PC-9 (cell line): ENCODE data around the gene SLC5A12. TPM values are rescaled to one million over a fixed set of nuclear protein-coding genes. Genes with fewer than 3 reads are reported as not detected.

Experiments used
- BruUV-seq: library from RNA; stranded (reverse); fragments of 400-500 nt; replicated peaks from 2 replicates; lab custom pipeline; 2021; lab: Mats Ljungman, UMichigan
- CTCF ChIA-PET: fragments of 300-600 bp; sonication (Branson Sonifier 250); formaldehyde crosslinking; loops from one replicate; lab custom pipeline; 2022; ENCODE audit warnings: antibody characterized with exemption; lab: Charles Lee
- POLR2A ChIA-PET: fragments of 300-600 bp; sonication (Branson Sonifier 250); formaldehyde crosslinking; loops from one replicate; lab custom pipeline; 2022; ENCODE audit warnings: antibody characterized with exemption; ENCODE audit not compliant: unreplicated experiment; lab: Charles Lee
- DNase-seq, 2 experiments: peaks; one replicate each; pipeline versions ENCODE4 v3.0.0 to v3.0.0-alpha.2; 2015 to 2022; ENCODE audit warnings: mixed read lengths in 1 of 2
- H2AFZ ChIP-seq: fragments of 200-600 bp; sonication (generic); 2 replicates; pipeline ENCODE4 v1.8.1; 2017; ENCODE audit warnings: antibody characterized with exemption
- H3F3A ChIP-seq: fragments of 200-600 bp; sonication (generic); 2 replicates; pipeline ENCODE4 v1.8.1; 2017; ENCODE audit warnings: antibody characterized with exemption, mild to moderate bottlenecking, low read depth; ENCODE audit not compliant: insufficient read depth
- H3K27ac ChIP-seq: fragments of 200-600 bp; sonication (generic); 2 replicates; pipeline ENCODE4 v1.6.1; 2016; ENCODE audit warnings: mixed run types
- H3K27me3 ChIP-seq: fragments of 200-600 bp; sonication (generic); 2 replicates; pipeline ENCODE4 v1.6.1; 2016; ENCODE audit warnings: low read depth, mixed run types; ENCODE audit not compliant: insufficient read depth
- H3K36me3 ChIP-seq: fragments of 200-600 bp; sonication (generic); 2 replicates; pipeline ENCODE4 v1.6.1; 2016; ENCODE audit warnings: low read depth, mixed run types
- H3K4me1 ChIP-seq: fragments of 200-600 bp; sonication (generic); replicated peaks from 2 replicates; pipeline ENCODE4 v1.6.1; 2016; ENCODE audit warnings: mixed run types; ENCODE audit not compliant: insufficient read depth
- H3K4me2 ChIP-seq: fragments of 200-600 bp; sonication (generic); 2 replicates; pipeline ENCODE4 v1.6.1; 2017; ENCODE audit warnings: mixed run types
- H3K4me3 ChIP-seq: fragments of 200-600 bp; sonication (generic); 2 replicates; pipeline ENCODE4 v1.6.1; 2016; ENCODE audit warnings: mixed run types
- H3K79me2 ChIP-seq: fragments of 200-600 bp; sonication (generic); 2 replicates; pipeline ENCODE4 v1.6.1; 2017; ENCODE audit warnings: low read depth, mixed run types
- H3K9me2 ChIP-seq: fragments of 200-600 bp; sonication (generic); 2 replicates; pipeline ENCODE4 v1.8.1; 2017; ENCODE audit warnings: mild to moderate bottlenecking; ENCODE audit not compliant: insufficient read depth
- H3K9me3 ChIP-seq: fragments of 200-600 bp; sonication (generic); 2 replicates; pipeline ENCODE4 v1.8.1; 2016; ENCODE audit warnings: low read depth; ENCODE audit not compliant: insufficient read depth
- H4K20me1 ChIP-seq: fragments of 200-600 bp; sonication (generic); 2 replicates; pipeline ENCODE4 v1.8.1; 2017; ENCODE audit not compliant: insufficient read depth
- CTCF ChIP-seq: fragments of 200-600 bp; sonication (generic); conservative IDR thresholded peaks from 2 replicates; pipeline ENCODE4 v1.6.1; 2017; ENCODE audit warnings: mixed run types, antibody characterized with exemption, mild to moderate bottlenecking, moderate library complexity
- EZH2 ChIP-seq: fragments of 200-600 bp; sonication (generic); IDR thresholded peaks from 2 replicates; pipeline ENCODE4 v1.8.0; 2017; ENCODE audit warnings: antibody characterized with exemption, low read depth
- intact Hi-C: fragments of 100-400 bp; cut with micrococcal nuclease; formaldehyde crosslinking; loops from one replicate; pipeline ENCODE4 v1.10.0; 2022; ENCODE audit not compliant: unreplicated experiment
- total RNA-seq: library from RNA; stranded (reverse); gene quantifications from 2 replicates; pipeline ENCODE4 v1.2.3, GENCODE V29; 2021

SLC5A12 gene
- total RNA-seq, 1 experiment from 2014 or later = not detected

- TF ChIP-seq CTCF (no peak), EZH2 (no peak)
- Histone ChIP-seq H3K79me2 (no peaks in the 10 kb centered on the region), H3F3A (no peaks in the 10 kb centered on the region), H3K4me1 (no peaks in the 10 kb centered on the region), H4K20me1 (no peaks in the 10 kb centered on the region), H3K9me2 (no peaks in the 10 kb centered on the region), H3K9me3 (no peaks in the 10 kb centered on the region), H3K27me3 (no peaks in the 10 kb centered on the region), H2AFZ (no peak overlapping the region), H3K4me3 (no peak overlapping the region), H3K36me3 (no peaks in the 10 kb centered on the region), H3K27ac (no peak overlapping the region), H3K4me2 (no peak overlapping the region)
- CTCF ChIA-PET = no interaction called here
- no peak for DNase-seq
- intact Hi-C loops = no loop called here
- no TSS peak for BruUV-seq
- POLR2A ChIA-PET = no interaction called here
Observed at GRCh38 chr11:26675233-26675928, 46.5 kb downstream of the SLC5A12 start.

- ChIA-PET CTCF (no interaction called here), POLR2A (no interaction called here)
- Histone ChIP-seq H3K27ac (no peak overlapping the region), H3K4me3 (no peak overlapping the region), H3K4me2 (no peak overlapping the region), H3K27me3 (no peaks in the 10 kb centered on the region), H3F3A (no peaks in the 10 kb centered on the region), H3K9me2 (no peaks in the 10 kb centered on the region), H3K36me3 (no peaks in the 10 kb centered on the region), H3K9me3 (no peaks in the 10 kb centered on the region), H4K20me1 (no peaks in the 10 kb centered on the region), H2AFZ (no peak overlapping the region), H3K79me2 (no peaks in the 10 kb centered on the region), H3K4me1 (no peaks in the 10 kb centered on the region)
- intact Hi-C loops = no loop called here
- BruUV-seq = no TSS peak
- no peak for DNase-seq
- TF ChIP-seq CTCF (no peak), EZH2 (no peak)
Observed at GRCh38 chr11:26665946-26666345, 55.9 kb downstream of the SLC5A12 start.

- BruUV-seq = no TSS peak
- H3K4me2 ChIP-seq = no peak overlapping the region
- H3K27me3 ChIP-seq = no peaks in the 10 kb centered on the region
- CTCF ChIA-PET = no interaction called here
- H3K79me2 ChIP-seq = no peaks in the 10 kb centered on the region
- H3K9me3 ChIP-seq = no peaks in the 10 kb centered on the region
- POLR2A ChIA-PET = no interaction called here
- no peaks in the 10 kb centered on the region for H3F3A ChIP-seq
- intact Hi-C loops = no loop called here
- H3K9me2 ChIP-seq = no peaks in the 10 kb centered on the region
- TF ChIP-seq CTCF (no peak), EZH2 (no peak)
- H4K20me1 ChIP-seq = no peaks in the 10 kb centered on the region
- H3K4me3 ChIP-seq = no peak overlapping the region
- no peaks in the 10 kb centered on the region for H3K4me1 ChIP-seq
- H3K36me3 ChIP-seq = no peaks in the 10 kb centered on the region
- no peak overlapping the region; the same call in 1 of the 2 replicates for H2AFZ ChIP-seq
- no peak for DNase-seq
- no peak overlapping the region for H3K27ac ChIP-seq
Observed at GRCh38 chr11:26665036-26665435, 56.8 kb downstream of the SLC5A12 start.
